ENCODE results near the gene SLC25A27. TPM values are rescaled to one million over a fixed set of nuclear protein-coding genes. Genes with fewer than 3 reads are reported as not detected.

Gene SLC25A27
- total RNA-seq, 2 donors from 2014 or later = 12.8 to 18.1 TPM

DNA sequence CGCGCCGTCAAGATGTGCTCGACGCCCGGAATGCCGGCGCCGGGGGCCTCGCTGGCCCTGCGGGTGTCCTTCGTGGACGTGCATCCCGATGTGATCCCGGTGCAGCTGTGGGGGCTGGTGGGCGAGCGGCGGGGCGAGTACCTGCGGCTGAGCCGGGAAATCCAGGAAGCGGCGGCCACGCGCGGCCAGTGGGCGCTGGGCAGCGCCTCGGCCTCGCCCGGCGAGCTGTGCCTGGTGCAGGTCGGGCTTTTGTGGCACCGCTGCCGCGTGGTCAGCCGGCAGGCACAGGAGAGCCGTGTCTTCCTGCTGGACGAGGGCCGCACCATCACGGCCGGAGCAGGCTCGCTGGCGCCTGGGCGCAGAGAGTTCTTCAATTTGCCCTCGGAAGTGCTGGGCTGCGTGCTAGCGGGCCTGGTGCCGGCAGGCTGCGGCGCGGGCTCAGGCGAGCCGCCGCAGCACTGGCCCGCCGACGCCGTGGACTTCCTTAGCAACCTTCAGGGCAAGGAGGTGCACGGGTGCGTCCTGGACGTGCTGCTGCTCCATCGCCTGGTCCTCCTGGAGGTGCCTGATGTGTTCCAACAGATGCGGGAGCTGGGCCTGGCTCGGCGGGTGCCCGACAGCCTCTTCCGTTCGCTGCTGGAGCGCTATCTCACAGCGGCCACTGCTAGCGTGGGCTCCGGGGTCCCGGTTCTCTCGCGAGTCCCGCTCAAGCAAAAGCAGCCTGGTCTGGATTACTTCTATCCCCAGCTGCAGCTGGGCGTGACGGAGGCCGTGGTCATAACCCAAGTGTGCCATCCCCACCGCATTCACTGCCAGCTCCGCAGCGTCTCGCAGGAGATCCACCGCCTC lies 35.6 kb downstream of the SLC25A27 start:
- no peak overlapping the region for H3K4me3 Mint-ChIP-seq
- H3K36me3 ChIP-seq (ENCODE audit: control insufficient read depth, insufficient read depth, low read length) = no peaks in the 10 kb centered on the region
- H3K4me3 ChIP-seq (ENCODE audit: low read length) = no peak overlapping the region
- H3K9me3 ChIP-seq (ENCODE audit: control insufficient read depth, low read length) = no peaks in the 10 kb centered on the region
- peaks cover 1% of the 10 kb centered on the region for H3K4me1 Mint-ChIP-seq
- H3K27ac ChIP-seq (ENCODE audit: low read depth, low read length) = no peak overlapping the region
- no peaks in the 10 kb centered on the region for H3K4me1 ChIP-seq (ENCODE audit: control insufficient read depth, insufficient read depth, low read length)
- 96 to 97% methylated on average over 59 to 85 of the region's 85 CpGs for WGBS, 2 experiments (ENCODE audit: insufficient coverage in 1 of 2, insufficient read length in 1 of 2)
- H3K9me3 Mint-ChIP-seq = no peaks in the 10 kb centered on the region
- no peak overlapping the region for H3K9ac ChIP-seq (ENCODE audit: extremely low read depth, low read length, poor library complexity, severe bottlenecking)
- H3K27me3 Mint-ChIP-seq (ENCODE audit: insufficient read depth) = no peaks in the 10 kb centered on the region
- DNase-seq = no peak
- no peak overlapping the region for H3K27ac Mint-ChIP-seq
- no peaks in the 10 kb centered on the region for H3K27me3 ChIP-seq (ENCODE audit: control insufficient read depth, insufficient read depth, low read length, poor library complexity, severe bottlenecking)
- TF ChIP-seq, protein P1, sequence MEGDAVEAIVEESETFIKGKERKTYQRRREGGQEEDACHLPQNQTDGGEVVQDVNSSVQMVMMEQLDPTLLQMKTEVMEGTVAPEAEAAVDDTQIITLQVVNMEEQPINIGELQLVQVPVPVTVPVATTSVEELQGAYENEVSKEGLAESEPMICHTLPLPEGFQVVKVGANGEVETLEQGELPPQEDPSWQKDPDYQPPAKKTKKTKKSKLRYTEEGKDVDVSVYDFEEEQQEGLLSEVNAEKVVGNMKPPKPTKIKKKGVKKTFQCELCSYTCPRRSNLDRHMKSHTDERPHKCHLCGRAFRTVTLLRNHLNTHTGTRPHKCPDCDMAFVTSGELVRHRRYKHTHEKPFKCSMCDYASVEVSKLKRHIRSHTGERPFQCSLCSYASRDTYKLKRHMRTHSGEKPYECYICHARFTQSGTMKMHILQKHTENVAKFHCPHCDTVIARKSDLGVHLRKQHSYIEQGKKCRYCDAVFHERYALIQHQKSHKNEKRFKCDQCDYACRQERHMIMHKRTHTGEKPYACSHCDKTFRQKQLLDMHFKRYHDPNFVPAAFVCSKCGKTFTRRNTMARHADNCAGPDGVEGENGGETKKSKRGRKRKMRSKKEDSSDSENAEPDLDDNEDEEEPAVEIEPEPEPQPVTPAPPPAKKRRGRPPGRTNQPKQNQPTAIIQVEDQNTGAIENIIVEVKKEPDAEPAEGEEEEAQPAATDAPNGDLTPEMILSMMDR (conservative IDR thresholded peaks at IDR 0.05) = no peak
- H3K36me3 Mint-ChIP-seq (ENCODE audit: low read depth) = no peaks in the 10 kb centered on the region

DNA sequence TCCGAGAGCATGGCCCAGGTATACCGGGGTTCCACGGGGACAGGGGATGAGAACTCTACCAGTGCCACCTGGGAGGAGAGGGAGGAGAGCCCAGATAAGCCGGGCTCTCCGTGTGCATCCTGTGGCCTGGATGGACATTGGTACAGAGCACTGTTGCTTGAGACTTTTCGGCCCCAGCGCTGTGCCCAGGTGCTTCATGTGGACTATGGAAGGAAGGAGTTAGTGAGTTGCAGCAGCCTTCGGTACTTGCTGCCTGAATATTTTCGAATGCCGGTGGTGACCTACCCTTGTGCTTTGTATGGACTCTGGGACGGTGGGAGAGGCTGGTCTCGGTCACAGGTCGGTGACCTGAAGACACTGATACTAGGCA lies 36.2 kb downstream of the SLC25A27 start:
- no peaks in the 10 kb centered on the region for H3K36me3 Mint-ChIP-seq (ENCODE audit: low read depth)
- TF ChIP-seq, protein P1 (conservative IDR thresholded peaks at IDR 0.05) = no peak
- Histone ChIP-seq H3K36me3 (ENCODE audit: control insufficient read depth, insufficient read depth, low read length) (no peaks in the 10 kb centered on the region), H3K4me1 (ENCODE audit: control insufficient read depth, insufficient read depth, low read length) (no peaks in the 10 kb centered on the region), H3K27ac (ENCODE audit: low read depth, low read length) (no peak overlapping the region), H3K4me3 (ENCODE audit: low read length) (no peak overlapping the region), H3K27me3 (ENCODE audit: control insufficient read depth, insufficient read depth, low read length, poor library complexity, severe bottlenecking) (no peaks in the 10 kb centered on the region), H3K9ac (ENCODE audit: extremely low read depth, low read length, poor library complexity, severe bottlenecking) (no peak overlapping the region), H3K9me3 (ENCODE audit: control insufficient read depth, low read length) (no peaks in the 10 kb centered on the region)
- DNase-seq = no peak
- 92 to 98% methylated on average over 12 to 13 of the region's 13 CpGs for WGBS, 2 experiments (ENCODE audit: insufficient coverage in 1 of 2, insufficient read length in 1 of 2)
- H3K27me3 Mint-ChIP-seq (ENCODE audit: insufficient read depth) = no peaks in the 10 kb centered on the region
- H3K4me3 Mint-ChIP-seq = no peak overlapping the region
- H3K27ac Mint-ChIP-seq = no peak overlapping the region
- peaks cover 3% of the 10 kb centered on the region for H3K4me1 Mint-ChIP-seq
- no peaks in the 10 kb centered on the region for H3K9me3 Mint-ChIP-seq

DNA sequence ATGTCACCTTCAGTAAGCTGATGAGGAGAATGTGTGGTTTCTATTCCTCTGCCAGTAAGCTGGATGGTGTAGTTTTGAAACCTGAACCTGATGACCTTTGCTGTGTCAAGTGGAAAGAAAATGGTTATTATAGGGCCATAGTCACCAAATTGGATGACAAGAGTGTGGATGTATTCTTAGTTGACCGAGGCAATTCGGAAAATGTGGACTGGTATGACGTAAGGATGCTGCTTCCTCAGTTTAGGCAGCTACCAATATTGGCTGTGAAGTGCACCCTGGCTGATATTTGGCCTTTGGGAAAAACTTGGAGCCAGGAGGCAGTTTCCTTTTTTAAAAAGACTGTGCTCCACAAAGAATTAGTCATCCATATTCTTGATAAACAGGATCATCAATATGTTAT lies 36.9 kb downstream of the SLC25A27 start:
- H3K27ac ChIP-seq (ENCODE audit: low read depth, low read length) = no peak overlapping the region
- Mint-ChIP-seq H3K4me1 (peaks cover 3% of the 10 kb centered on the region), H3K4me3 (no peak overlapping the region), H3K27ac (no peak overlapping the region), H3K36me3 (ENCODE audit: low read depth) (no peaks in the 10 kb centered on the region), H3K27me3 (ENCODE audit: insufficient read depth) (no peaks in the 10 kb centered on the region), H3K9me3 (no peaks in the 10 kb centered on the region)
- WGBS, 2 experiments (ENCODE audit: insufficient coverage in 1 of 2, insufficient read length in 1 of 2) = 85 to 97% methylated on average over 3 of the region's 3 CpGs
- H3K4me3 ChIP-seq (ENCODE audit: low read length) = no peak overlapping the region
- TF ChIP-seq, protein P1 (conservative IDR thresholded peaks at IDR 0.05) = no peak
- no peaks in the 10 kb centered on the region for H3K4me1 ChIP-seq (ENCODE audit: control insufficient read depth, insufficient read depth, low read length)
- no peaks in the 10 kb centered on the region for H3K36me3 ChIP-seq (ENCODE audit: control insufficient read depth, insufficient read depth, low read length)
- no peak overlapping the region for H3K9ac ChIP-seq (ENCODE audit: extremely low read depth, low read length, poor library complexity, severe bottlenecking)
- no peak for DNase-seq
- H3K9me3 ChIP-seq (ENCODE audit: control insufficient read depth, low read length) = no peaks in the 10 kb centered on the region
- no peaks in the 10 kb centered on the region for H3K27me3 ChIP-seq (ENCODE audit: control insufficient read depth, insufficient read depth, low read length, poor library complexity, severe bottlenecking)

Data from endodermal cell (in vitro differentiated cells).